ENCODE measurements around the gene ARHGEF40. TPM values are rescaled to one million over a fixed set of nuclear protein-coding genes. Genes with fewer than 3 reads are reported as not detected.
A peak's percentile ranks its signal among the peaks of the same experiment; 100 is the strongest.

The ARHGEF40 gene
- total and polyA plus RNA-seq, 10 of the 15 experiments (the other 5 are each of a cell fraction or from before 2014, with no cell fraction given), result 0.03 to 0.31 (median 0.08) TPM; not detected in 2

DNA sequence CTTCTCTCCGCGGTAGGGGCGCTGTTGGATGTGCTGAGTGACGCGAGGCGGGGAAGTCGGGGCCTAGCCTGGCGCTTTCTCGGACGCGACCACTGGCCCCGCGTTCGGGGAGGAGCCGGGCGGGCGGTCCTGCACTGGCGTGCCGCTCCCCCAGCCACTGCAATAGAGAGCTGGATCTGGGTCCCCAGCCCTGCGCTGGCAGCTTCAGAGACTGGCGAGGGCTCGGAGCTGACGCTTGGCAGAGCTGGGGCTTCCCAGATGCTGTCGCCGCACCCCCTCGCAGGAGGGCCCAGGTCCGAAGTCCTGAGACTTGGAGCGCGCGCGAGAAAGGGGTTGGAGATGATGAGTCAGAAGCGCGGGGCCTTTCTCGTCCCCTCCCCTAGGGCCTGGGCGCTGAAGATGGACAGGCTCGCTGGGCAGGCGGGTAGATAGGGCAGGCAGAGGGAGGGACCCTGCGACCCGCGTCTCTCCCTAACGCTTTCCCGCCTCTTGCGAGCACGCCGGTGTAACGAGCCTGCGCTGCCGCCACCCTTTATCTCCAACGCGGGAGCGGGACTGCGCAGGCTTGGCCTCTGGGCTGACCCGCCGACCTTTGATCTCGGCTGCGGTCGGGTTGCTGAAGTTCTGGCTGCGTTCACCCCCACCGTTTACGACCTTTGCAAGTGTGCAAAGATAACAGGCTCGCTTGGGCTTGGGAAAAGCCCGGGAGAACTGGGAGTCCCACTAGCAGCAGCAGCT is 33.8 kb downstream of the ARHGEF40 start (continued):
- TF ChIP-seq, protein P1, sequence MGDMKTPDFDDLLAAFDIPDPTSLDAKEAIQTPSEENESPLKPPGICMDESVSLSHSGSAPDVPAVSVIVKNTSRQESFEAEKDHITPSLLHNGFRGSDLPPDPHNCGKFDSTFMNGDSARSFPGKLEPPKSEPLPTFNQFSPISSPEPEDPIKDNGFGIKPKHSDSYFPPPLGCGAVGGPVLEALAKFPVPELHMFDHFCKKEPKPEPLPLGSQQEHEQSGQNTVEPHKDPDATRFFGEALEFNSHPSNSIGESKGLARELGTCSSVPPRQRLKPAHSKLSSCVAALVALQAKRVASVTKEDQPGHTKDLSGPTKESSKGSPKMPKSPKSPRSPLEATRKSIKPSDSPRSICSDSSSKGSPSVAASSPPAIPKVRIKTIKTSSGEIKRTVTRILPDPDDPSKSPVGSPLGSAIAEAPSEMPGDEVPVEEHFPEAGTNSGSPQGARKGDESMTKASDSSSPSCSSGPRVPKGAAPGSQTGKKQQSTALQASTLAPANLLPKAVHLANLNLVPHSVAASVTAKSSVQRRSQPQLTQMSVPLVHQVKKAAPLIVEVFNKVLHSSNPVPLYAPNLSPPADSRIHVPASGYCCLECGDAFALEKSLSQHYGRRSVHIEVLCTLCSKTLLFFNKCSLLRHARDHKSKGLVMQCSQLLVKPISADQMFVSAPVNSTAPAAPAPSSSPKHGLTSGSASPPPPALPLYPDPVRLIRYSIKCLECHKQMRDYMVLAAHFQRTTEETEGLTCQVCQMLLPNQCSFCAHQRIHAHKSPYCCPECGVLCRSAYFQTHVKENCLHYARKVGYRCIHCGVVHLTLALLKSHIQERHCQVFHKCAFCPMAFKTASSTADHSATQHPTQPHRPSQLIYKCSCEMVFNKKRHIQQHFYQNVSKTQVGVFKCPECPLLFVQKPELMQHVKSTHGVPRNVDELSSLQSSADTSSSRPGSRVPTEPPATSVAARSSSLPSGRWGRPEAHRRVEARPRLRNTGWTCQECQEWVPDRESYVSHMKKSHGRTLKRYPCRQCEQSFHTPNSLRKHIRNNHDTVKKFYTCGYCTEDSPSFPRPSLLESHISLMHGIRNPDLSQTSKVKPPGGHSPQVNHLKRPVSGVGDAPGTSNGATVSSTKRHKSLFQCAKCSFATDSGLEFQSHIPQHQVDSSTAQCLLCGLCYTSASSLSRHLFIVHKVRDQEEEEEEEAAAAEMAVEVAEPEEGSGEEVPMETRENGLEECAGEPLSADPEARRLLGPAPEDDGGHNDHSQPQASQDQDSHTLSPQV (IDR thresholded peaks at IDR 0.05), result no peak
- TF ChIP-seq PML (IDR thresholded peaks at IDR 0.05; ENCODE audit: low read length) (peak; percentile 84; the same call in 1 of the 2 replicates), CREM (IDR thresholded peaks at IDR 0.05; ENCODE audit: low read depth) (no peak; the same call in none of the 2 replicates), TAF1 (IDR thresholded peaks at IDR 0.05; ENCODE audit: borderline replicate concordance, low read depth, low read length) (peak; percentile 80; the same call in 1 of the 2 replicates), SREBF2 (IDR thresholded peaks at IDR 0.05; ENCODE audit: low read length) (no peak), ESRRA (IDR thresholded peaks at IDR 0.05; ENCODE audit: low read length) (0 out of 2 replicates have a peak, but pooled peaks have one; percentile 65), ETV6 (conservative IDR thresholded peaks at IDR 0.05 in 1 of 2, IDR thresholded peaks at IDR 0.05 in 1 of 2; ENCODE audit: borderline replicate concordance in 1 of 2, low read depth in 1 of 2) (no peak), POU2F2 (IDR thresholded peaks at IDR 0.05; ENCODE audit: borderline replicate concordance, low read depth, low read length) (peak; percentile 64; the same call in 2 of the 3 replicates), LARP7 (IDR thresholded peaks at IDR 0.05) (peak; percentile 91), BHLHE40 (IDR thresholded peaks at IDR 0.05; ENCODE audit: borderline replicate concordance in 1 of 2, low read depth in 2 of 2, low read length in 1 of 2) (peak; percentile 97 to 100), ATF7 (IDR thresholded peaks at IDR 0.05; ENCODE audit: low read depth) (peak; percentile 100), HDAC6 (IDR thresholded peaks at IDR 0.05; ENCODE audit: unreplicated experiment) (no peak), SRF (IDR thresholded peaks at IDR 0.05; ENCODE audit: low read depth in 2 of 2, low read length in 2 of 2) (no peak), NFXL1 (IDR thresholded peaks at IDR 0.05; ENCODE audit: borderline replicate concordance) (no peak), IRF4 (IDR thresholded peaks at IDR 0.05; ENCODE audit: low read depth, low read length) (no peak), FOXM1 (IDR thresholded peaks at IDR 0.05; ENCODE audit: low read depth, low read length) (no peak), BRCA1 (IDR thresholded peaks at IDR 0.05; ENCODE audit: low read depth, low read length) (peak; percentile 84), BMI1 (IDR thresholded peaks at IDR 0.05; ENCODE audit: borderline replicate concordance) (no peak), PAX8 (IDR thresholded peaks at IDR 0.05) (no peak), CEBPB (IDR thresholded peaks at IDR 0.05; ENCODE audit: borderline replicate concordance in 1 of 2, low read depth in 2 of 2, low read length in 2 of 2) (no peak), ZNF274 (IDR thresholded peaks at IDR 0.05; ENCODE audit: insufficient read depth, insufficient read length) (no peak)
- TF ChIP-seq, protein P2, sequence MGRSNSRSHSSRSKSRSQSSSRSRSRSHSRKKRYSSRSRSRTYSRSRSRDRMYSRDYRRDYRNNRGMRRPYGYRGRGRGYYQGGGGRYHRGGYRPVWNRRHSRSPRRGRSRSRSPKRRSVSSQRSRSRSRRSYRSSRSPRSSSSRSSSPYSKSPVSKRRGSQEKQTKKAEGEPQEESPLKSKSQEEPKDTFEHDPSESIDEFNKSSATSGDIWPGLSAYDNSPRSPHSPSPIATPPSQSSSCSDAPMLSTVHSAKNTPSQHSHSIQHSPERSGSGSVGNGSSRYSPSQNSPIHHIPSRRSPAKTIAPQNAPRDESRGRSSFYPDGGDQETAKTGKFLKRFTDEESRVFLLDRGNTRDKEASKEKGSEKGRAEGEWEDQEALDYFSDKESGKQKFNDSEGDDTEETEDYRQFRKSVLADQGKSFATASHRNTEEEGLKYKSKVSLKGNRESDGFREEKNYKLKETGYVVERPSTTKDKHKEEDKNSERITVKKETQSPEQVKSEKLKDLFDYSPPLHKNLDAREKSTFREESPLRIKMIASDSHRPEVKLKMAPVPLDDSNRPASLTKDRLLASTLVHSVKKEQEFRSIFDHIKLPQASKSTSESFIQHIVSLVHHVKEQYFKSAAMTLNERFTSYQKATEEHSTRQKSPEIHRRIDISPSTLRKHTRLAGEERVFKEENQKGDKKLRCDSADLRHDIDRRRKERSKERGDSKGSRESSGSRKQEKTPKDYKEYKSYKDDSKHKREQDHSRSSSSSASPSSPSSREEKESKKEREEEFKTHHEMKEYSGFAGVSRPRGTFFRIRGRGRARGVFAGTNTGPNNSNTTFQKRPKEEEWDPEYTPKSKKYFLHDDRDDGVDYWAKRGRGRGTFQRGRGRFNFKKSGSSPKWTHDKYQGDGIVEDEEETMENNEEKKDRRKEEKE (IDR thresholded peaks at IDR 0.05), result peak; percentile 100
- TF ChIP-seq, protein P3, sequence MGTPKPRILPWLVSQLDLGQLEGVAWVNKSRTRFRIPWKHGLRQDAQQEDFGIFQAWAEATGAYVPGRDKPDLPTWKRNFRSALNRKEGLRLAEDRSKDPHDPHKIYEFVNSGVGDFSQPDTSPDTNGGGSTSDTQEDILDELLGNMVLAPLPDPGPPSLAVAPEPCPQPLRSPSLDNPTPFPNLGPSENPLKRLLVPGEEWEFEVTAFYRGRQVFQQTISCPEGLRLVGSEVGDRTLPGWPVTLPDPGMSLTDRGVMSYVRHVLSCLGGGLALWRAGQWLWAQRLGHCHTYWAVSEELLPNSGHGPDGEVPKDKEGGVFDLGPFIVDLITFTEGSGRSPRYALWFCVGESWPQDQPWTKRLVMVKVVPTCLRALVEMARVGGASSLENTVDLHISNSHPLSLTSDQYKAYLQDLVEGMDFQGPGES (IDR thresholded peaks at IDR 0.05), result peak; percentile 57

Measured in GM12878 (cell line).